ENCODE measurements around the gene SBF2.
A peak's percentile ranks its signal among the peaks of the same experiment; 100 is the strongest.

SBF2 gene

GRCh38 chr11:10289765-10290380 is 4.1 kb downstream of the SBF2 start:
- H3K4me1 ChIP-seq (ENCODE audit: control insufficient read depth, insufficient read depth, low read length): peaks cover 25% of the 10 kb centered on the region

GRCh38 chr11:10288881-10289764 is 4.9 kb downstream of the SBF2 start:
- H3K9me3 ChIP-seq (replicated peaks; ENCODE audit: low read length): no peaks in the 10 kb centered on the region
- no peaks in the 10 kb centered on the region for H3K27me3 ChIP-seq (ENCODE audit: control insufficient read depth, insufficient read depth, low read length)
- no peak overlapping the region for H3K9ac ChIP-seq (ENCODE audit: low read depth, low read length)
- no peak overlapping the region for H3K4me3 ChIP-seq (ENCODE audit: low read length)
- peaks cover 4% of the 10 kb centered on the region for H3K36me3 ChIP-seq (ENCODE audit: insufficient read depth, low read length)
- H3K4me1 ChIP-seq (ENCODE audit: control insufficient read depth, insufficient read depth, low read length): peaks cover 19% of the 10 kb centered on the region
- H3K4me2 ChIP-seq (ENCODE audit: low read length): no peak overlapping the region

More at GRCh38 chr11:10289765-10290380, 4.1 kb downstream of the SBF2 start:
- Histone ChIP-seq H3K27me3 (ENCODE audit: control insufficient read depth, insufficient read depth, low read length) (no peaks in the 10 kb centered on the region), H3K4me2 (ENCODE audit: low read length) (no peak overlapping the region), H3K36me3 (ENCODE audit: insufficient read depth, low read length) (peaks cover 4% of the 10 kb centered on the region), H3K4me3 (ENCODE audit: low read length) (no peak overlapping the region), H3K9me3 (replicated peaks; ENCODE audit: low read length) (no peaks in the 10 kb centered on the region), H3K9ac (ENCODE audit: low read depth, low read length) (no peak overlapping the region)

- no peak overlapping the region for H3K4me2 ChIP-seq (ENCODE audit: low read length)
- peaks cover 18% of the 10 kb centered on the region for H3K4me1 ChIP-seq (ENCODE audit: control insufficient read depth, insufficient read depth, low read length)
- H3K27me3 ChIP-seq (ENCODE audit: control insufficient read depth, insufficient read depth, low read length): no peaks in the 10 kb centered on the region
- H3K9me3 ChIP-seq (replicated peaks; ENCODE audit: low read length): no peaks in the 10 kb centered on the region
- H3K4me3 ChIP-seq (ENCODE audit: low read length): no peak overlapping the region
- H3K9ac ChIP-seq (ENCODE audit: low read depth, low read length): no peak overlapping the region
- peaks cover 4% of the 10 kb centered on the region for H3K36me3 ChIP-seq (ENCODE audit: insufficient read depth, low read length)
Measured at GRCh38 chr11:10287766-10288715, 6.0 kb downstream of the SBF2 start.

GRCh38 chr11:10287140-10287539 is 6.9 kb downstream of the SBF2 start:
- H3K4me2 ChIP-seq (ENCODE audit: low read length): no peak overlapping the region
- H3K9ac ChIP-seq (ENCODE audit: low read depth, low read length): no peak overlapping the region
- peaks cover 9% of the 10 kb centered on the region for H3K4me1 ChIP-seq (ENCODE audit: control insufficient read depth, insufficient read depth, low read length)
- no peaks in the 10 kb centered on the region for H3K9me3 ChIP-seq (replicated peaks; ENCODE audit: low read length)
- peaks cover 4% of the 10 kb centered on the region for H3K36me3 ChIP-seq (ENCODE audit: insufficient read depth, low read length)
- H3K4me3 ChIP-seq (ENCODE audit: low read length): no peak overlapping the region
- H3K27me3 ChIP-seq (ENCODE audit: control insufficient read depth, insufficient read depth, low read length): no peaks in the 10 kb centered on the region

GRCh38 chr11:10285148-10285802 is 8.7 kb downstream of the SBF2 start:
- no peaks in the 10 kb centered on the region for H3K9me3 ChIP-seq (replicated peaks; ENCODE audit: low read length)
- H3K4me3 ChIP-seq (ENCODE audit: low read length): no peak overlapping the region
- H3K27me3 ChIP-seq (ENCODE audit: control insufficient read depth, insufficient read depth, low read length): no peaks in the 10 kb centered on the region
- no peaks in the 10 kb centered on the region for H3K36me3 ChIP-seq (ENCODE audit: insufficient read depth, low read length)
- H3K4me2 ChIP-seq (ENCODE audit: low read length): no peak overlapping the region
- no peak overlapping the region for H3K9ac ChIP-seq (ENCODE audit: low read depth, low read length)
- peaks cover 3% of the 10 kb centered on the region for H3K4me1 ChIP-seq (ENCODE audit: control insufficient read depth, insufficient read depth, low read length)

- no peaks in the 10 kb centered on the region for H3K27me3 ChIP-seq (ENCODE audit: control insufficient read depth, insufficient read depth, low read length)
- peaks cover 3% of the 10 kb centered on the region for H3K4me1 ChIP-seq (ENCODE audit: control insufficient read depth, insufficient read depth, low read length)
- no peak overlapping the region for H3K9ac ChIP-seq (ENCODE audit: low read depth, low read length)
Measured at GRCh38 chr11:10283991-10284390, 10.0 kb downstream of the SBF2 start.

GRCh38 chr11:10282117-10282516 is 11.9 kb downstream of the SBF2 start:
- H3K36me3 ChIP-seq (ENCODE audit: insufficient read depth, low read length): no peaks in the 10 kb centered on the region
- no peaks in the 10 kb centered on the region for H3K27me3 ChIP-seq (ENCODE audit: control insufficient read depth, insufficient read depth, low read length)
- H3K4me3 ChIP-seq (ENCODE audit: low read length): no peak overlapping the region
- H3K4me2 ChIP-seq (ENCODE audit: low read length): no peak overlapping the region
- no peak overlapping the region for H3K9ac ChIP-seq (ENCODE audit: low read depth, low read length)
- H3K9me3 ChIP-seq (replicated peaks; ENCODE audit: low read length): no peaks in the 10 kb centered on the region
- peaks cover 3% of the 10 kb centered on the region for H3K4me1 ChIP-seq (ENCODE audit: control insufficient read depth, insufficient read depth, low read length)

More at GRCh38 chr11:10283991-10284390, 10.0 kb downstream of the SBF2 start:
- H3K36me3 ChIP-seq (ENCODE audit: insufficient read depth, low read length): no peaks in the 10 kb centered on the region
- H3K4me2 ChIP-seq (ENCODE audit: low read length): no peak overlapping the region
- no peak overlapping the region for H3K4me3 ChIP-seq (ENCODE audit: low read length)
- H3K9me3 ChIP-seq (replicated peaks; ENCODE audit: low read length): no peaks in the 10 kb centered on the region

- H3K4me1 ChIP-seq (ENCODE audit: control insufficient read depth, insufficient read depth, low read length): peaks cover 17% of the 10 kb centered on the region
- H3K9ac ChIP-seq (ENCODE audit: low read depth, low read length): no peak overlapping the region
- no peaks in the 10 kb centered on the region for H3K36me3 ChIP-seq (ENCODE audit: insufficient read depth, low read length)
- H3K4me3 ChIP-seq (ENCODE audit: low read length): no peak overlapping the region
- H3K27me3 ChIP-seq (ENCODE audit: control insufficient read depth, insufficient read depth, low read length): no peaks in the 10 kb centered on the region
- no peak overlapping the region for H3K4me2 ChIP-seq (ENCODE audit: low read length)
- no peaks in the 10 kb centered on the region for H3K9me3 ChIP-seq (replicated peaks; ENCODE audit: low read length)
Measured at GRCh38 chr11:10275714-10276113, 18.3 kb downstream of the SBF2 start.

GRCh38 chr11:10274726-10275125 is 19.3 kb downstream of the SBF2 start:
- Histone ChIP-seq H3K4me1 (ENCODE audit: control insufficient read depth, insufficient read depth, low read length) (peaks cover 17% of the 10 kb centered on the region), H3K36me3 (ENCODE audit: insufficient read depth, low read length) (no peaks in the 10 kb centered on the region), H3K9ac (ENCODE audit: low read depth, low read length) (no peak overlapping the region), H3K4me3 (ENCODE audit: low read length) (no peak overlapping the region), H3K4me2 (ENCODE audit: low read length) (no peak overlapping the region), H3K9me3 (replicated peaks; ENCODE audit: low read length) (no peaks in the 10 kb centered on the region), H3K27me3 (ENCODE audit: control insufficient read depth, insufficient read depth, low read length) (no peaks in the 10 kb centered on the region)

- H3K27me3 ChIP-seq (ENCODE audit: control insufficient read depth, insufficient read depth, low read length): no peaks in the 10 kb centered on the region
- H3K9ac ChIP-seq (ENCODE audit: low read depth, low read length): no peak overlapping the region
- H3K4me1 ChIP-seq (ENCODE audit: control insufficient read depth, insufficient read depth, low read length): peaks cover 24% of the 10 kb centered on the region
Measured at GRCh38 chr11:10273738-10274137, 20.3 kb downstream of the SBF2 start.

GRCh38 chr11:10272132-10272531 is 21.9 kb downstream of the SBF2 start:
- Histone ChIP-seq H3K36me3 (ENCODE audit: insufficient read depth, low read length) (no peaks in the 10 kb centered on the region), H3K4me2 (ENCODE audit: low read length) (no peak overlapping the region), H3K4me1 (ENCODE audit: control insufficient read depth, insufficient read depth, low read length) (peaks cover 35% of the 10 kb centered on the region), H3K9ac (ENCODE audit: low read depth, low read length) (no peak overlapping the region), H3K27me3 (ENCODE audit: control insufficient read depth, insufficient read depth, low read length) (no peaks in the 10 kb centered on the region), H3K4me3 (ENCODE audit: low read length) (no peak overlapping the region), H3K9me3 (replicated peaks; ENCODE audit: low read length) (no peaks in the 10 kb centered on the region)

More at GRCh38 chr11:10273738-10274137, 20.3 kb downstream of the SBF2 start:
- Histone ChIP-seq H3K4me2 (ENCODE audit: low read length) (peak overlapping the region; percentile 19), H3K9me3 (replicated peaks; ENCODE audit: low read length) (no peaks in the 10 kb centered on the region), H3K4me3 (ENCODE audit: low read length) (no peak overlapping the region), H3K36me3 (ENCODE audit: insufficient read depth, low read length) (no peaks in the 10 kb centered on the region)
